Stimulated activated CD8-positive, alpha-beta memory T cell treated with anti-CD3 and anti-CD28 coated beads, Interleukin-4, amount 100 ng/mL, for 24 hours (primary cell): ENCODE measurements around the gene ABHD18.
"Not testable (repeated sequence)": the region's sequence is repeated elsewhere in the genome, so short reads cannot be mapped to it uniquely, and the experiment has no call there.

Source experiments
- DNase-seq: peaks from one replicate; pipeline ENCODE4 v3.0.0-alpha.2; 2020; ENCODE audit warnings: low read depth

ABHD18 gene

GRCh38 chr4:127993151-127993550 is 27.9 kb downstream of the ABHD18 start:
- no peak for DNase-seq

GRCh38 chr4:127995776-127996175 is 30.6 kb downstream of the ABHD18 start:
- DNase-seq: no peak

GRCh38 chr4:127996521-127996920 is 31.3 kb downstream of the ABHD18 start:
- DNase-seq: not testable (repeated sequence)

GRCh38 chr4:127997534-127998388 is 32.6 kb downstream of the ABHD18 start:
- no peak for DNase-seq

GRCh38 chr4:128006592-128006991 is 41.4 kb downstream of the ABHD18 start:
- no peak for DNase-seq

GRCh38 chr4:128009428-128009827 is 44.2 kb downstream of the ABHD18 start:
- no peak for DNase-seq

- no peak for DNase-seq
These were observed 60.1 kb downstream of the ABHD18 start for GRCh38 chr4:128025319-128025718.

GRCh38 chr4:128029907-128030306 is 64.7 kb downstream of the ABHD18 start:
- DNase-seq: no peak

GRCh38 chr4:128031756-128032384 is 66.7 kb downstream of the ABHD18 start:
- DNase-seq: no peak

- no peak for DNase-seq
These were observed 74.4 kb downstream of the ABHD18 start for GRCh38 chr4:128039568-128039967.

GRCh38 chr4:128047019-128047418 is 81.8 kb downstream of the ABHD18 start:
- DNase-seq: not testable (repeated sequence)

- not testable (repeated sequence) for DNase-seq
These were observed 82.3 kb downstream of the ABHD18 start for GRCh38 chr4:128047514-128047913.

GRCh38 chr4:128051229-128051628 is 86.0 kb downstream of the ABHD18 start:
- DNase-seq: not testable (repeated sequence)

GRCh38 chr4:128054907-128055306 is 89.7 kb downstream of the ABHD18 start:
- not testable (repeated sequence) for DNase-seq

GRCh38 chr4:128055441-128056206 is 90.4 kb downstream of the ABHD18 start:
- not testable (repeated sequence) for DNase-seq

GRCh38 chr4:128056396-128056795 is 91.2 kb downstream of the ABHD18 start:
- no peak for DNase-seq

- no peak for DNase-seq
These were observed 95.0 kb downstream of the ABHD18 start for GRCh38 chr4:128060121-128060698.

- DNase-seq: peak; percentile 92
These were observed 95.7 kb downstream of the ABHD18 start, which contains the start of gene LARP1B for GRCh38 chr4:128060699-128061565. Gene LARP1B, plus strand, starts transcription at chr4:128061312. Its CDS starts 13,640 bp downstream, at chr4:128074952.

GRCh38 chr4:128061566-128062536 is 96.6 kb downstream of the ABHD18 start:
- peak; percentile 40 for DNase-seq

GRCh38 chr4:128066453-128066820 is 101.2 kb downstream of the ABHD18 start:
- DNase-seq: not testable (repeated sequence)
